Measurements from ENCODE around the gene NUP214.
"Not testable (repeated sequence)": the region's sequence is repeated elsewhere in the genome, so short reads cannot be mapped to it uniquely, and the experiment has no call there.

The NUP214 gene

DNA sequence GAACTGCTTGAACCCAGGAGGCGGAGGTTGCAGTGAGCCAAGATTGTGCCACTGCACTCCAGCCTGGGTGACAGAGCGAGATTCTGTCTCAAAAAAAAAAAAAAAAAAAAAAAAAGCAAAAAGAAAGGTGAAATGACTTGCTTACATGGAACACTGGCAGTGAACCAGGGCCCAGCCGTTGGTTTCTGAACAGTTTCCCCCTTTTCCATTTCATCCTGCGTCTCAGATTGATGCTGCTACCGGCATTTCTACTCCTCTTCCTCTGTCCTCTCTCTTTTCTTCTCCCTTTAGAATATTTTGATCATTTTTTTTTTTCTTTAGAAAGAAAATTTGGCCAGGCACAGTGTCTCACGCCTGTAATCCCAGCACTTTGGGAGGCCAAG lies 10.0 kb upstream of the NUP214 start:
- not testable (repeated sequence) for DNase-seq (ENCODE audit: insufficient read length, low spot score); FAIRE-seq

DNA sequence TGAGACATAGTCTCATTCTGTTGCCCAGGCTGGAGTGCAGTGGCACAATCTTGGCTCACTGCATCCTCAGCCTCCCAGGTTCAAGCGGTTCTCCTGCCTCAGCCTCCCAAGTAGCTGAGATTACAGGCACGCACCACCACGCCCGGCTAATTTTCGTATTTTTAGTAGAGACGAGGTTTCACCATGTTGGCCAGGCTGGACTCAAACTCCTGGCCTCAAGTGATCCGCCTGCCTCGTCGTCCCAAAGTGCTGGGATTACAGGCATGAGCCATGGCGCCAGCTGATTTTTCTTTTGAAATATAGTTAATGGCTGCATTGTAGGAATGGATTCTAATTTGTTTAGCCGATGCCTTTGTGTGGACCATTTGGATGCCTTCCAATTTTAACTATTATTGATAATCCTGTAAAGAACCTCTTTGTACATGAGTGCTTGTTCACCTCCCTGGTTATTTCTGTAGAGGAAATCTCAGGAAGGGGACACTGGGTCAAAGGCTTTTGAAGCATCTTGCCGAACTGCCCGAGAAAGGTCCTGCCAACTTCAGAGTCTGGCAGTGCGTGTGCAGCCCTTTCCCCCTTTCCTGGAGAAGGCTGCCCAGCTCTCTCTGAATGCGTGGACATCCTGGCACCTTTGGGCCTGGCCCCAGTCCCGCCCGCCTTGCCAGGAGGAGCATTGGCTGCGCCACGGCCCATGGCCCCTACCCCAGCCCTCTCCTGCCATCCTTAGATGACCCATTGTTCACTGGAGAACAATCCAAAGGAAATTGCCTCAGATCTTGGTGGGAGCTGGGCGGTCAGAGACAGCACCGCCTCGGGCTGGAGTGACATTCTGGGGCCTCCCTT lies 8.9 kb upstream of the NUP214 start:
- DNase-seq (ENCODE audit: insufficient read length, low spot score), result no peak
- FAIRE-seq, result no peak

DNA sequence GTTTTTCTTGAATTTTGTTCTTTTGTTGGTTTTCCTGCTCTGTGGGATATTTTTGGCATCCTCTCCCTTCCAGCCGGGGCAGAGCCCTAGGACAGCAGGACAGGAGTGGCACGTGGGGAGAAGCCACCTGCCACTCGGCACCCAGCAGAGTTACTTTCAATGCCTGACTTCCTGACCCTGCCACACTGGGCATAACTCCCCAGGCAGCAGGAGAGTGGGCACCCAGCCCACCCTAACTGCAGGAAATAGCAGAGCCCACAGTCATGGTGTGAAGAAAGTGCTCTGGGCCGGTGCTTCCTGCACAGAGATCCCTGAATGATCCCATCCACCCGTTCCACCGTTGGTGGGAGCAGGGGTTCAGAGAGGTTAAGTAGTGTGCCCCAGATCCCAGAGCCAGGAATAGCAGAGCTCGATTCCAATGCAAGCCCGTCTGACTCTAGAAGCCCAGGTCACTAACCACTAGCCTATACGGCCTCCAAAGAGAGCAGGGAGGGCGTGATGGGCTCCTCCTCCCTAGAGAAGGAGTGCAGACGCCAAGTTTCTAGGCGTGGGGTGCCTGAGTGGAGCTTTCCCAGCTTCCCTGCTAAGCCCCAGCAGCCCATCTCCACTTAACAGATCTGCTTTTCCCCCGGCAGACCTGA lies 8.1 kb upstream of the NUP214 start:
- FAIRE-seq (no peak), DNase-seq (ENCODE audit: insufficient read length, low spot score) (no peak)

DNA sequence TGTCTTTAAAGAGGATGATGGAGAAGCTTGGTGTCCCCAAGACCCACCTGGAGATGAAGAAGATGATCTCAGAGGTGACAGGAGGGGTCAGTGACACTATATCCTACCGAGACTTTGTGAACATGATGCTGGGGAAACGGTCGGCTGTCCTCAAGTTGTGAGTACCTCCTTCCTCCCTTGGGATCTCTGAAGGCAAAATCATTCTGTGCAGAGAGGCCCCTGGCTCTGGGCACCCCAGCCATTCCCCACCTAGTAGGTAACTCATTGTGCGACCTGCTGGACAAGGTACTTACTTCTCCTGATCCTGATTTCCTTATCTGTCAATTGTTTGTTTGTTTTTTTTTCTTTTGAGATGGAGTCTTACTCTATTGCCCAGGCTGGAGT lies 7.6 kb upstream of the NUP214 start:
- FAIRE-seq, result no peak

DNA sequence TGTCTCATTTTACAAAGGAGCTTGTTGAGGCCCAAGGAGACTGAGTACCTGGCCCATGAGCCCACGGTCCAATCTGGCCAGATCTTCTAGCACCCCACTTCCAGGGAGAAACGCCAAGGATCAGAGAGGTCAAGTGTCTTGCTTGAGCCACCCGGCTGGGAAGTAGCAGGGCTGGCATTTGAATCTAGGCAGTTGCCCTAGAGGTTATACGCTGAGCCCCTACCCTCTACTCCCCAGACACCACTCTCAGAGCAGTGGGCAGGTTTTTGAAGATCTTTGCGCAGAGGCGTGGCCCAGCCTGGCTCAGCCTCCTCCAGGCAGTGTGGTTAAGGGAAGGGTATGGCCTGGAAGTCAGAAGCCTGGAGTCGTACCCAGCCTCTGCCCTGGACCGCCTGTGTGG lies 5.8 kb upstream of the NUP214 start:
- FAIRE-seq (no peak), DNase-seq (ENCODE audit: insufficient read length, low spot score) (no peak)

More for the DNA sequence above, 7.6 kb upstream of the NUP214 start:
- DNase-seq (ENCODE audit: insufficient read length, low spot score), result no peak

DNA sequence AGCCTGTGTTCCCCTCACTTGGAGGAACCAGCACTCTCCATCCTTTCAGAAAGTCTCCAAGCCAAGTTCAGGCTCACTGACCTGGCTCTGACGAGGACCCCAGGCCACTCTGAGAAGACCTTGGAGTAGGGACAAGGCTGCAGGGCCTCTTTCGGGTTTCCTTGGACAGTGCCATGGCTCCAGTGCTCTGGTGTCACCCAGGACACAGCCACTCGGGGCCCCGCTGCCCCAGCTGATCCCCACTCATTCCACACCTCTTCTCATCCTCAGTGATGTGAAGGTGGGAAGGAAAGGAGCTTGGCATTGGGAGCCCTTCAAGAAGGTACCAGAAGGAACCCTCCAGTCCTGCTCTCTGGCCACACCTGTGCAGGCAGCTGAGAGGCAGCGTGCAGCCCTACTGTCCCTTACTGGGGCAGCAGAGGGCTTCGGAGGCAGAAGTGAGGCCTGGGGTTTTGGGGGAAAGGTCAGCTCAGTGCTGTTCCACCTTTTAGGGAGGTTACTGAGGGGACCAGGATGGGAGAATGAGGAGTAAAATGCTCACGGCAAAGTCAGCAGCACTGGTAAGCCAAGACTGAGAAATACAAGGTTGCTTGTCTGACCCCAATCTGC lies 4.7 kb upstream of the NUP214 start:
- no peak for DNase-seq (ENCODE audit: insufficient read length, low spot score)
- FAIRE-seq, result no peak

DNA sequence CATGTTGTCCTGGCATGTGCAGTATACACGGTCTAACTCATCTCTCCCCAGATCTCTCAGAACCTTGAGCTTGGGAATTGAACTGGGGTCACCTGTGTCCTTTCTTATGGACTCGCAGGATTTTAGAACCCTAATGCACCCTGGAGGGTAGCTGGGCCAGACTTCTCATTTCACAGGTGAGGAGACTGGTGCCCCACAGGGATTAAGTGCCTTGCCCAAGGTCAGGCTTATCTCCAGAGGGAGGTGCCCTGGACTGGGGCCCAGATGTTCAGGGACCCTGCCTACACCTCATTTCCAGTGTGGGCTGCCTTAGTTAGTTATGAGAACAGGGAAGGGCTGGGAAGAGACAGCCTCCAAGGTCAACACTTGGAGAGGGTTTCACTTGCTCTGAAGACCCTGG lies 4.0 kb upstream of the NUP214 start:
- FAIRE-seq (no peak), DNase-seq (ENCODE audit: insufficient read length, low spot score) (no peak)

DNA sequence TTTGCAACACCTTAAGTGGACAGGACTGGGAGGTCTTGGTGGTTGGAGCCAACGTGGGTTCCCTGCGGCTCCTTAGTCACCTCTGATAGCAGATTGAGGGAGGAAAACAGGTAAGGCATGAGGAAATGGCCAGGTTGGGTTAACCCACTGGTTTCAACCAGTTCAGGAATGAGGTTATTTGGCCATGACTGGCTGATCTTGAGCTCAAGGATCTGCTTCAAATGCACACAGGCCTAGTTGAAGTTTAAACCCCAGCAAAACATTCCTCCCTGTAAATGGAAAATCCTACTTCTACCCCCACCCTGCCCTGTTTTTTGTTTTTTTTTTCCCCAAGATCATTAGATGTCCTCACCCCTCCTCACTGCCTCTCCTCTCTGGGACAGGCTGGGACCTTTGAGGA lies 3.2 kb upstream of the NUP214 start:
- DNase-seq (ENCODE audit: insufficient read length, low spot score), result no peak

DNA sequence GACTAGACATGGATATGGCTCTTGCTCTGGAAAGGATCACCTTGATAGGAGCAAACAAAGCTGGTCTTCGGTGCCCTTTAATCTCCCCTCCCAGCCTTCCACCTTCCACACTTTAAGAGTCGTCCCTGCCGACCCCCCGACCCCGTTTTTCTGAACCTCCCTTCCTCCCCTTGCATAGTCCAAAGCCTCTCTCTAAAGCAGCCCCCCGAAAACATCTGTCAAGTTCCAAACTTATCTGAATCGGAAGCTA lies 423 bp upstream of the NUP214 start:
- no peak for FAIRE-seq

More for the DNA sequence above, 3.2 kb upstream of the NUP214 start:
- no peak for FAIRE-seq

DNA sequence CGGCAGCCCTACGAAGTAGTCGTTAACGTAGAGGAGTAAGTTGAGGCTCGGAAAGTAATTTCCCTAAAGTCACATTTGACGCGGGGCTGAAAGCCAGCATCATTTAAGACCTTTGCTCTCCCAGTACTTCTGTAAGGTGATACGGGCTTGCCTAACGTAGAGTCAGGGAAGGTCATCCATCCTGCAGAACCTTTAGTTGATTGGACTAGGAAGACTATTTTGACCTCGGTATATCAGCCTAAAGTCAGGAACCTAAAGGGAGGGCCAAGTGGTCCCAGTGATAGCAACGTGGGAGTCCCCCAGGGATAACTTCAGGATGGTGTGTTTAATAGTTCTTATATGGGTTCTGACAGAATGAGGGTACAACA lies 657 bp downstream of the NUP214 start:
- no peak for FAIRE-seq
- no peak for DNase-seq (ENCODE audit: insufficient read length, low spot score)

More for the DNA sequence above, 423 bp upstream of the NUP214 start:
- DNase-seq (ENCODE audit: insufficient read length, low spot score), result no peak

DNA sequence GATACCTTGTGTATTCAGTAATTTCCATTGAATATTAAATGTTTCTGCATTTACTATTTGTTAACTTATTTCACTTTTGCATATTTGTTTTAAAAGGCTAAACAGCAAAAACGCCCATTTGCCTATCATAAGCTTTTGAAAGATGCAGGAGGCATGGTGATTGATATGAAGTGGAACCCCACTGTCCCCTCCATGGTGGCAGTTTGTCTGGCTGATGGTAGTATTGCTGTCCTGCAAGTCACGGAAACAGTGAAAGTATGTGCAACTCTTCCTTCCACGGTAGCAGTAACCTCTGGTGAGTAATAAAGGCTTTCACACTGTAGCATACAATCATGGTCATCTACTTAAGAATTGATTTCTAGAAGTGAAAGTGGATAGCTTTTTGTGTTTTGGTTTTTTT lies 3.8 kb downstream of the NUP214 start:
- DNase-seq (ENCODE audit: insufficient read length, low spot score), result no peak
- FAIRE-seq, result no peak

DNA sequence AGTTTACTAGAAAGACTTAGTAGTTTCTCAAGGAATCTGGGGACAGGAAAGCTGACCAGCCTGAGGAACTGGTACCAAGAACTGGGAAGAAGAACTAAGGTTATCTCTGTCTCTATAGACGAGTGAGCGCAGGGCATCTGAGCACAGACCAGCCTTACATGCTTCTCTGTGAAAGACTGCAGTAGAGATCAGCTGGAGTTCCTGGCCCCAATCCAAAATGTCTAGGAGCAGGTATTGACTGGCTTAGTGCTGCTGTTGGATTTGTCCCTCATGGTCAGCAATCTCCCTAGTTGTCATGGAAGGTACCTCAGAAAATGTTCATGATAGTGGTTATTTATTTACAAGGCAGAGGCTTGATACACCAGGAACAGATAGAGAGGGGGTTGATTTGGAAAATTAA lies 13.3 kb downstream of the NUP214 start:
- no peak for FAIRE-seq
- DNase-seq (ENCODE audit: insufficient read length, low spot score), result no peak

DNA sequence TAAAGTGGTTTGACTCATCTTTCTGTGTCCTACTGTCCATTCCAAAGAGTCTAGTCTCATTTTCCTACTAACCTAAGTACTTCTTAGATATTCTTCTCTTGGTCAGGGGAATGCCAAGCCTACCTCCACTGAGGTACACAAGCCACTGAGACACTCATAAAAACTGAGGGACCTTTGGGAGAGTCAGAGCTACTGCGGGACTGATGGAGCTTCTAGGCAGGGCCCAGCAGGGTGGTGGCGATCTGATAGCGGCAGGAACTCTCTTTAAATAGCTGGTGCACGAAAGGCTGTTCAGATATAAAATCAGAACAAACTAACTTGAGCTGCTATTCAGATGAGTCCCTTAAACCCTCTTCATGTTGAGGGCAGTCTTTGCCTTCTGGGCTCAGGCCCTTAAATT lies 14.7 kb downstream of the NUP214 start:
- DNase-seq (ENCODE audit: insufficient read length, low spot score), result no peak
- FAIRE-seq, result no peak

DNA sequence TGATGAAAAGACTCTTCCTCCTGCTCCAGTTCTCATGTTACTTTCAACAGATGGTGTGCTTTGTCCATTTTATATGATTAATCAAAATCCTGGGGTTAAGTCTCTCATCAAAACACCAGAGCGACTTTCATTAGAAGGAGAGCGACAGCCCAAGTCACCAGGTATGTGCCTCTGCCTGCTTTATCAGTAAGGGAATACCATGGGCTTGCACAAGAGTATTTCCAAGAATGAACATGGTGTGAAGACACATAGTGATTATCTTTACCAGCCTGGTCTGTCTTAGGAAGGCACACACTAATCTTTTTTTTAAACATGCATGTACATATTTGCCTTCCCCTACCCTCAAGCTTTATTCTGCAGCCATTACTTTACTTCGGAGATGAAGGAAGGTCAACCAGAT lies 15.2 kb downstream of the NUP214 start:
- DNase-seq (ENCODE audit: insufficient read length, low spot score) (no peak), FAIRE-seq (no peak)

DNA sequence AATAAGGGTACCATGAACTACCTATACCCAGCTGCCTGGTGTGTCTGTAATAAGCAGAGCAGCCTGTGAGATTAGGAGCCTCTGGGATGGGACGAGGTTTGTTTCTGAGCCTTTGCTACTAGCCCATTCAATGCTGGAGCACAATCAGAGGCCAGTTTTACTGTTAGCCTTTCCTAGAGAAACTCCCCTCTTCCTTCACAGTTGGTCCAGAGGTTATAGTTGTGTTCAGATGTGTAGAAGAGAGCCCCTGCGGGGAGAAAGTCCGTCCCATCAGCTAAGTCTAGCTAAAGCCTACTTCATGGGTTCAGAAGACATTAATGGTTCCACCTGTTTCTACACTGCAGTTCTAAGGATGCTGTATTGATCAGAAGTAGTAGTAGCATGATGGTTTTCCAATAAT lies 16.8 kb downstream of the NUP214 start:
- FAIRE-seq (no peak), DNase-seq (ENCODE audit: insufficient read length, low spot score) (no peak)

DNA sequence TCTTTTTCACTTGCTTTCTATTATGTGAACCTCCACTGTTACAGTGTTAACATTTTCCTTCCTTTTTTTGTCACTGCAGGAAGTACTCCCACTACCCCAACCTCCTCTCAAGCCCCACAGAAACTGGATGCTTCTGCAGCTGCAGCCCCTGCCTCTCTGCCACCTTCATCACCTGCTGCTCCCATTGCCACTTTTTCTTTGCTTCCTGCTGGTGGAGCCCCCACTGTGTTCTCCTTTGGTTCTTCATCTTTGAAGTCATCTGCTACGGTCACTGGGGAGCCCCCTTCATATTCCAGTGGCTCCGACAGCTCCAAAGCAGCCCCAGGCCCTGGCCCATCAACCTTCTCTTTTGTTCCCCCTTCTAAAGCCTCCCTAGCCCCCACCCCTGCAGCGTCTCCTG lies 18.8 kb downstream of the NUP214 start:
- FAIRE-seq, result no peak
- no peak for DNase-seq (ENCODE audit: insufficient read length, low spot score)

DNA sequence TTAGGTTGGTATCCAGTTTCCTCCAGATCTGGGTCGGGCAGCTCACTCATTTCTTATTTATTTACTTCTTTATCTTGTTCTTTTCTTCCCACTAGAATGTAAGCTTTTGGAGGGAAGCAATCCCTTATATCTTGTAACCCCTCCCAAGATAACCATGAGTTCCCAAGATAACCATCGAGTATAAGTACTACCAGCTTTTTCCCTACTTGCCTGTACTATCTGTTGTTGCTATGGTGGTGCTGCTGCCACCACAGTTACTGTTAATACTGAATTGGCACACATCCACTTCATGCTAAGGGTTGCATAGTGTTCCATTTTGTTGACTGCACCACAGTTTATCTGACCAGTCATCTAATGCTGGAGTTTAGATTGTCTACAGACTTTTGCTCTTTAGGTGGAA lies 19.9 kb downstream of the NUP214 start:
- DNase-seq (ENCODE audit: insufficient read length, low spot score), result no peak
- FAIRE-seq, result no peak

DNA sequence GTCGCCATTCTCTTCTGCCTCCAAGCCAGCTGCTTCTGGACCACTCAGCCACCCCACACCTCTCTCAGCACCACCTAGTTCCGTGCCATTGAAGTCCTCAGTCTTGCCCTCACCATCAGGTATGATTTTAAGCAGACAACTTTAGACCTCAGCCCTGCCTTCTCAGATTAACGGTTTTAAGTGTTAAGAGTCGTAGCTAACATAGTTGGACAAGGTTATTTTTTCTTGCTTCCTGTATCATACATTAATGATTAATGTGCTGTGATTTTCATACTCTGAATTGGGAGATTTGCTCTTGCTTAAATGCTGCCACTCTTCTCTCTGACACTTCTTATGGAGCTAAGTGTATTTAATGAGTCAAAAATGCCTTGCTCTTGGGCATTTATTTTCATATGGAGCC lies 20.8 kb downstream of the NUP214 start:
- FAIRE-seq (no peak), DNase-seq (ENCODE audit: insufficient read length, low spot score) (no peak)

DNA sequence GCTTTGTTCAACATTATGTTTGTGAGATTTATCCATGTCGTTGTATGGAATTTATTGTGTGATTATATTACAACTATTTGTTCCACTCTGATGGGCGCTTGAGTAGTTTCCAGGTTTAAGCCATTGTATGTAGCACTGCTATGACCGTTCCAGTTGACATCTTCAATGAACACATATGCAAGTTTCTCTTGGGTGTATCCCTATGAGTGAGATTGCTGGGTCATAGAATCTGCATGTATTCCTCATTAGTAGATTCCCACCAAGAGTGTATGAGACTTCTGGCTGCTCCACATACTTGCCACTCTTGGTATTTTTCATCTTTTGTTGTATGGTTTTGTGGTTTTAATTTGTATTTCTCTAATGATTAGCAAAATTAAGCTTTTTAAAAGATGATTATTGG lies 22.9 kb downstream of the NUP214 start:
- FAIRE-seq, result no peak
- DNase-seq (ENCODE audit: insufficient read length, low spot score), result no peak

DNA sequence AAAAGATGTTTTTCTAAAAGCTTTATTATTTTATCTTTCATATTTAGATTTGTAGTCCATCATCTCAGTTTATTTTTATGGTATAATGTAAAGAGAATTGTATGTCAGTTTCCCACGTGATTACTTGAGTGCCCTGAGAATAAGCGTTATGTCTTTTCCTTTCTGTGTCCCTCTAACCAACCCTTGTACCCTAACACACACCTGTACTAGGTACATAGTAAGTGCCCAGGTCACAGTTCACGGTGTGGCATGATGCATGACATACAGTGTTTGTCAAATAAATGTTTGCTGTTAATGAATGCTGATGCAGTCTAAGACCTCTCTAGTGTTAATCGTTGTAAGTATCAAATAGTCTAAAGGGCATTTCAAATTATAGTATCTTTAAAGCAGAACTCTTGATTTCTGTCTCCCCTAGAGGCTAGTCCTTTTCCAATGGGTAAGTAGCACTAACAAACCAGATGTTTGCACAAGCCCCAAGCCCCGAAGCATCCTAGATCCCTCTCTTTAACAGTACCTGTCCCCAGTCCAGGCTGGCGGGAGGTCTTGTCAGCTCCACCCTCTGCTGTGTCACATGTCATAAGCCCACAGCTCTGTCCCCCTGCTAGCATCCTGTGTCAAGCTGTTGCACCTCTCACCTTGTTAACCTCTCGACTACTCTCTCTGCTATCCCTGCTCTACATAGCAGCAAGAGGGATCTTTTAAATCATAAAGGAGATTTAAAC lies 23.7 kb downstream of the NUP214 start:
- DNase-seq (ENCODE audit: insufficient read length, low spot score), result no peak
- FAIRE-seq, result no peak

DNA sequence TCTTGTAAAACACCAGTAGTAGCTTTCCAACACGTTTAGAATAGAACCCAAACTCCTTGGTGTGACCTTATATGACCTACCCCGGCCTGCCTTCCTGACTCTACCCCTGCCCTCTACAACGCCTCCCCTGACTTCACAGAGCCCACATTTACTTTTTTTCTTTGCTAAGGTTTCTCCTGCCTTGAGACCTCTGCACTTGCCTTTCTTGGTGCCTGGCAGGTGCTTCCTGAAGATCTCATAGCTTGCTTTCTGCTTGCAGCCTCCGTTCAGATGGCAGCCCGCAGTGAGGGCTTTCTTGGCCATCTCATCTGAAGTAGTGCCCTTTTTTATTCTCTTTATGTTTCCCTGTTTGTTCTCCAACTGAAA lies 24.3 kb downstream of the NUP214 start:
- DNase-seq (ENCODE audit: insufficient read length, low spot score), result no peak
- FAIRE-seq, result no peak

DNA sequence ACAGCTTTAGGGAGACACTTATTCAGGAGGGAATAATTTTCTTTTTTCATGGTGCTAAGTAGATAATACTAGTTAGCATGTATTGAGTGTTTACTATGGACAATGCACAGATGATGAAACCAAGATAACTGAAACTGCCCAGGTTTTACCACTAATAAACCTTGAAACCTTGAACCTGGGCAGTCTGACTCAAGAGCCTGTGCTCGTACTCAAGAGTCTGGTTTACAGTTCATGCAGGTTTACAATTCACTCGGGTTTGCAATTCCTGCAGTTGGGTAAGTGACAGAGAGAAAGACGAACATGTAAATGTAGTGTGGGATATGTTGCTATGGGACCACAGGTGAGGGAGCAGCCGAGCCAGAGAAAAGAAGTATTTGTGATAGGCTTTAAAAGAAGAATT lies 28.2 kb downstream of the NUP214 start:
- no peak for DNase-seq (ENCODE audit: insufficient read length, low spot score)
- no peak for FAIRE-seq
